Measurements from ENCODE around the gene CKS1B. TPM values are rescaled to one million over a fixed set of nuclear protein-coding genes. Genes with fewer than 3 reads are reported as not detected.

Gene CKS1B
- polyA plus RNA-seq, 2 of the 4 experiments (the other 2 are of a cell fraction), result 356 to 725 TPM

DNA sequence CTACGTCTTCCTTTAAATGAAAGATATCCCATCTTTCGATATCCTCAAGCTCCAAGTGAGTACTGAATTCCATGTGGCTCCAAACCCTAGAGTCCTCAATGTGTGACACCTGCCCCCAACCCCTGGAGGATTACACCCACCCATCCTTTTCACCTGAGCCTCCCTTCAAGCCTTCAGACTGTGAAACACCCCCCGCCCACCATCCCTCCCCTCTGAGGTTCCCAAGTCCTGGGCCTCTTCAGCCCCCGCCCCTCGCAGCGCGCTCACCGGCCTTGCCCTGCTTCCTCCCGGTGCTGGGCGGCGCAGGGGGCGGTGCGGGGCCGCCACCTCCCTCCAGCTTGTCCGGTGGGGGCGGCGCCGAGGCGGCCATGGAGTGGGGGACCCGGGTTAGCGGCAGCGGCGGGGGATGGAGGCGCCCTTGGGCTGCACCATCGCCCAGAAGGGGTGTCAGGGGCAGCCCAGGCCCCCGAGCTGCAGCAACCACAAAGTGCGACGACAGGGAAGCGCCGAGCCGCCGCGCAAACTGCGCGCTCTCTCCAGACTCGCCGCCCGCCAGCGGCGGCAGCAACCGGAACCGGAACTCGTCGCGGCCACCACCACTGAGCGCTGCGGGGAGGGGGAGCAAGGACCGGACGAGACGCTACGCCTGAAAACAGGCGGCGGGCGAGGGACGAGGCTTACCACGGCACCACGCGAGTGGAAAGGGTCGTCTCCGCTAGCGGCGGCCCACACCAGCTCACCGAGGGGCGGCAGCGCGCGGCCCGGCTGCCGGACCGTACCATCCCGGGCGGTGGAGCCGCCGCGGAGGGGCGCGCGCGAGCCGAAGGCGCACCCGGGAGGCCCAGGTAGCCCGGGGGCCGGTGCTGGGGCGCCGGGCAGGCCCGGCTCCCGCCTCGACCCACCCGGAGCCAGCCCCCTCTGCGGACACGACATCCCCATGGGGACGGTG lies 13.0 kb upstream of the CKS1B start, which contains the start of gene PYGO2 (continued):
- no peak for TF ChIP-seq HOXB13 (CRISPR knock-in tag; IDR thresholded peaks at IDR 0.05; ENCODE audit: low read depth)
- TF ChIP-seq, protein P1, sequence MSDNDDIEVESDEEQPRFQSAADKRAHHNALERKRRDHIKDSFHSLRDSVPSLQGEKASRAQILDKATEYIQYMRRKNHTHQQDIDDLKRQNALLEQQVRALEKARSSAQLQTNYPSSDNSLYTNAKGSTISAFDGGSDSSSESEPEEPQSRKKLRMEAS (IDR thresholded peaks at IDR 0.05), result peak; percentile 69; the same call in 1 of the 2 replicates
- TF ChIP-seq MYC (IDR thresholded peaks at IDR 0.05; ENCODE audit: borderline replicate concordance, low read length), result no peak
- TF ChIP-seq FOXS1 (CRISPR knock-in tag; IDR thresholded peaks at IDR 0.05), result no peak; the same call in 1 of the 2 replicates
- TF ChIP-seq ZNF302 (CRISPR knock-in tag; IDR thresholded peaks at IDR 0.05), result no peak
- TF ChIP-seq, protein P2, sequence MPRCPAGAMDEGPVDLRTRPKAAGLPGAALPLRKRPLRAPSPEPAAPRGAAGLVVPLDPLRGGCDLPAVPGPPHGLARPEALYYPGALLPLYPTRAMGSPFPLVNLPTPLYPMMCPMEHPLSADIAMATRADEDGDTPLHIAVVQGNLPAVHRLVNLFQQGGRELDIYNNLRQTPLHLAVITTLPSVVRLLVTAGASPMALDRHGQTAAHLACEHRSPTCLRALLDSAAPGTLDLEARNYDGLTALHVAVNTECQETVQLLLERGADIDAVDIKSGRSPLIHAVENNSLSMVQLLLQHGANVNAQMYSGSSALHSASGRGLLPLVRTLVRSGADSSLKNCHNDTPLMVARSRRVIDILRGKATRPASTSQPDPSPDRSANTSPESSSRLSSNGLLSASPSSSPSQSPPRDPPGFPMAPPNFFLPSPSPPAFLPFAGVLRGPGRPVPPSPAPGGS (IDR thresholded peaks at IDR 0.05), result peak; percentile 84; the same call in 2 of the 3 replicates
- no peak for TF ChIP-seq NR3C1 (IDR thresholded peaks at IDR 0.05)
- TF ChIP-seq POLR2A (IDR thresholded peaks at IDR 0.05; ENCODE audit: low read length), result peak; percentile 66
- no peak for TF ChIP-seq ESRRA (IDR thresholded peaks at IDR 0.05; ENCODE audit: borderline replicate concordance, low read length)
- peak in 1 of 2 experiments; percentile 81; a peak in 4 of 5 replicates for TF ChIP-seq RAD21 (conservative IDR thresholded peaks at IDR 0.05 in 1 of 2, IDR thresholded peaks at IDR 0.05 in 1 of 2)
- peak; percentile 45; the same call in 1 of the 2 replicates for TF ChIP-seq EHF (CRISPR knock-in tag; IDR thresholded peaks at IDR 0.05)
- TF ChIP-seq RCOR1 (IDR thresholded peaks at IDR 0.05; ENCODE audit: low read depth, low read length), result no peak
- TF ChIP-seq CHD2 (IDR thresholded peaks at IDR 0.05; ENCODE audit: low read length, partially characterized antibody), result no peak
- TF ChIP-seq JUN (IDR thresholded peaks at IDR 0.05), result peak; percentile 69 to 98; a peak in 4 of 5 replicates
- 0 out of 2 replicates have a peak, but pooled peaks have one; percentile 26 for TF ChIP-seq RFX5 (IDR thresholded peaks at IDR 0.05)
- TF ChIP-seq FOSB (CRISPR knock-in tag; IDR thresholded peaks at IDR 0.05), result peak; percentile 63; the same call in 1 of the 2 replicates
- no peak for TF ChIP-seq CEBPB (IDR thresholded peaks at IDR 0.05)
- TF ChIP-seq JUNB (IDR thresholded peaks at IDR 0.05), result no peak
- peak; percentile 46; the same call in 1 of the 2 replicates for TF ChIP-seq GATA3 (IDR thresholded peaks at IDR 0.05; ENCODE audit: borderline replicate concordance)
- TF ChIP-seq NFE2L2 (conservative IDR thresholded peaks at IDR 0.05; ENCODE audit: low read length), result no peak
- TF ChIP-seq ZSCAN20 (CRISPR knock-in tag; IDR thresholded peaks at IDR 0.05), result no peak
- TF ChIP-seq, protein P3, sequence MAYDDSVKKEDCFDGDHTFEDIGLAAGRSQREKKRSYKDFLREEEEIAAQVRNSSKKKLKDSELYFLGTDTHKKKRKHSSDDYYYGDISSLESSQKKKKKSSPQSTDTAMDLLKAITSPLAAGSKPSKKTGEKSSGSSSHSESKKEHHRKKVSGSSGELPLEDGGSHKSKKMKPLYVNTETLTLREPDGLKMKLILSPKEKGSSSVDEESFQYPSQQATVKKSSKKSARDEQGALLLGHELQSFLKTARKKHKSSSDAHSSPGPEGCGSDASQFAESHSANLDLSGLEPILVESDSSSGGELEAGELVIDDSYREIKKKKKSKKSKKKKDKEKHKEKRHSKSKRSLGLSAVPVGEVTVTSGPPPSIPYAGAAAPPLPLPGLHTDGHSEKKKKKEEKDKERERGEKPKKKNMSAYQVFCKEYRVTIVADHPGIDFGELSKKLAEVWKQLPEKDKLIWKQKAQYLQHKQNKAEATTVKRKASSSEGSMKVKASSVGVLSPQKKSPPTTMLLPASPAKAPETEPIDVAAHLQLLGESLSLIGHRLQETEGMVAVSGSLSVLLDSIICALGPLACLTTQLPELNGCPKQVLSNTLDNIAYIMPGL (CRISPR knock-in tag; IDR thresholded peaks at IDR 0.05; ENCODE audit: borderline replicate concordance), result no peak; the same call in 1 of the 2 replicates
- peak; percentile 69; the same call in 1 of the 2 replicates for TF ChIP-seq HOXB5 (CRISPR knock-in tag; IDR thresholded peaks at IDR 0.05)
- peak; percentile 82; the same call in 1 of the 2 replicates for TF ChIP-seq HOXA7 (CRISPR knock-in tag; IDR thresholded peaks at IDR 0.05)
- no peak for TF ChIP-seq MAFK (IDR thresholded peaks at IDR 0.05; ENCODE audit: partially characterized antibody)
- no peak for TF ChIP-seq RNF2 (IDR thresholded peaks at IDR 0.05; ENCODE audit: borderline replicate concordance, low read depth)
- peak; percentile 72 for TF ChIP-seq TFCP2L1 (CRISPR knock-in tag; IDR thresholded peaks at IDR 0.05)
- TF ChIP-seq NPAS2 (CRISPR knock-in tag; IDR thresholded peaks at IDR 0.05; ENCODE audit: borderline replicate concordance), result no peak
- peak; percentile 86 for TF ChIP-seq POLR2AphosphoS2 (conservative IDR thresholded peaks at IDR 0.05; ENCODE audit: low read length)
- TF ChIP-seq, protein P4, sequence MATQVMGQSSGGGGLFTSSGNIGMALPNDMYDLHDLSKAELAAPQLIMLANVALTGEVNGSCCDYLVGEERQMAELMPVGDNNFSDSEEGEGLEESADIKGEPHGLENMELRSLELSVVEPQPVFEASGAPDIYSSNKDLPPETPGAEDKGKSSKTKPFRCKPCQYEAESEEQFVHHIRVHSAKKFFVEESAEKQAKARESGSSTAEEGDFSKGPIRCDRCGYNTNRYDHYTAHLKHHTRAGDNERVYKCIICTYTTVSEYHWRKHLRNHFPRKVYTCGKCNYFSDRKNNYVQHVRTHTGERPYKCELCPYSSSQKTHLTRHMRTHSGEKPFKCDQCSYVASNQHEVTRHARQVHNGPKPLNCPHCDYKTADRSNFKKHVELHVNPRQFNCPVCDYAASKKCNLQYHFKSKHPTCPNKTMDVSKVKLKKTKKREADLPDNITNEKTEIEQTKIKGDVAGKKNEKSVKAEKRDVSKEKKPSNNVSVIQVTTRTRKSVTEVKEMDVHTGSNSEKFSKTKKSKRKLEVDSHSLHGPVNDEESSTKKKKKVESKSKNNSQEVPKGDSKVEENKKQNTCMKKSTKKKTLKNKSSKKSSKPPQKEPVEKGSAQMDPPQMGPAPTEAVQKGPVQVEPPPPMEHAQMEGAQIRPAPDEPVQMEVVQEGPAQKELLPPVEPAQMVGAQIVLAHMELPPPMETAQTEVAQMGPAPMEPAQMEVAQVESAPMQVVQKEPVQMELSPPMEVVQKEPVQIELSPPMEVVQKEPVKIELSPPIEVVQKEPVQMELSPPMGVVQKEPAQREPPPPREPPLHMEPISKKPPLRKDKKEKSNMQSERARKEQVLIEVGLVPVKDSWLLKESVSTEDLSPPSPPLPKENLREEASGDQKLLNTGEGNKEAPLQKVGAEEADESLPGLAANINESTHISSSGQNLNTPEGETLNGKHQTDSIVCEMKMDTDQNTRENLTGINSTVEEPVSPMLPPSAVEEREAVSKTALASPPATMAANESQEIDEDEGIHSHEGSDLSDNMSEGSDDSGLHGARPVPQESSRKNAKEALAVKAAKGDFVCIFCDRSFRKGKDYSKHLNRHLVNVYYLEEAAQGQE (IDR thresholded peaks at IDR 0.05), result no peak; the same call in 1 of the 2 replicates
- no peak for TF ChIP-seq CBX8 (IDR thresholded peaks at IDR 0.05)
- TF ChIP-seq EHMT2 (IDR thresholded peaks at IDR 0.05; ENCODE audit: low read depth), result no peak
- no peak for TF ChIP-seq KDM1A (IDR thresholded peaks at IDR 0.05; ENCODE audit: low read depth)
- TF ChIP-seq, protein P5, sequence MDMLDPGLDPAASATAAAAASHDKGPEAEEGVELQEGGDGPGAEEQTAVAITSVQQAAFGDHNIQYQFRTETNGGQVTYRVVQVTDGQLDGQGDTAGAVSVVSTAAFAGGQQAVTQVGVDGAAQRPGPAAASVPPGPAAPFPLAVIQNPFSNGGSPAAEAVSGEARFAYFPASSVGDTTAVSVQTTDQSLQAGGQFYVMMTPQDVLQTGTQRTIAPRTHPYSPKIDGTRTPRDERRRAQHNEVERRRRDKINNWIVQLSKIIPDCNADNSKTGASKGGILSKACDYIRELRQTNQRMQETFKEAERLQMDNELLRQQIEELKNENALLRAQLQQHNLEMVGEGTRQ (IDR thresholded peaks at IDR 0.05), result no peak
- TF ChIP-seq CHD4 (IDR thresholded peaks at IDR 0.05; ENCODE audit: borderline replicate concordance), result no peak
- no peak for TF ChIP-seq CBX2 (IDR thresholded peaks at IDR 0.05; ENCODE audit: borderline replicate concordance, low read depth)
